Astrocyte (in vitro differentiated cells and primary cell): ENCODE data around the gene PTCH1. TPM values are rescaled to one million over a fixed set of nuclear protein-coding genes. Genes with fewer than 3 reads are reported as not detected.

Source experiments
- DNase-seq: peaks from one replicate; pipeline ENCODE4 v3.0.0-alpha.2; 2010; ENCODE audit warnings: low read depth
- FAIRE-seq: peaks from 2 replicates; lab custom pipeline; 2011; peaks lifted over from hg19 to GRCh38; lab: Jason Lieb, UNC
- H2AFZ ChIP-seq: 2 replicates; pipeline ENCODE4 v1.6.0; 2012; ENCODE audit warnings: low read depth, low read length, inconsistent platforms
- H3K27ac ChIP-seq: 2 replicates; pipeline ENCODE4 v1.5.1; 2011; ENCODE audit warnings: low read depth, low read length, inconsistent platforms
- H3K27me3 ChIP-seq: 2 replicates; pipeline ENCODE4 v1.6.0; 2011; ENCODE audit warnings: low read length, inconsistent platforms; ENCODE audit not compliant: insufficient read depth
- H3K36me3 ChIP-seq: 2 replicates; pipeline ENCODE4 v1.5.1; 2011; ENCODE audit warnings: low read length, inconsistent platforms; ENCODE audit not compliant: insufficient read depth
- H3K4me1 ChIP-seq: 2 replicates; pipeline ENCODE4 v1.5.1; 2011; ENCODE audit warnings: low read length, inconsistent platforms; ENCODE audit not compliant: insufficient read depth
- H3K4me2 ChIP-seq: 2 replicates; pipeline ENCODE4 v1.6.0; 2012; ENCODE audit warnings: low read length, inconsistent platforms
- H3K4me3 ChIP-seq: 2 replicates; pipeline ENCODE4 v1.5.1; 2011; ENCODE audit warnings: low read depth, mild to moderate bottlenecking, low read length, inconsistent platforms; ENCODE audit not compliant: insufficient read depth
- H3K79me2 ChIP-seq: 2 replicates; pipeline ENCODE4 v1.6.0; 2012; ENCODE audit warnings: mild to moderate bottlenecking, low read length, inconsistent platforms; ENCODE audit not compliant: insufficient read depth
- H3K9ac ChIP-seq: 2 replicates; pipeline ENCODE4 v1.6.0; 2012; ENCODE audit warnings: mild to moderate bottlenecking, low read length, inconsistent platforms
- H3K9me3 ChIP-seq: 2 replicates; pipeline ENCODE4 v1.5.1; 2012; ENCODE audit warnings: low read depth, mild to moderate bottlenecking, low read length, inconsistent platforms; ENCODE audit not compliant: insufficient read depth
- H4K20me1 ChIP-seq: 2 replicates; pipeline ENCODE4 v1.6.0; 2012; ENCODE audit warnings: low read length, inconsistent platforms; ENCODE audit not compliant: insufficient read depth
- H3K27ac Mint-ChIP-seq: one replicate; pipeline ENCODE4 v1.8.0; 2021; ENCODE audit warnings: mild to moderate bottlenecking, mixed read lengths; ENCODE audit not compliant: unreplicated experiment
- H3K27me3 Mint-ChIP-seq: one replicate; pipeline ENCODE4 v1.8.0; 2021; ENCODE audit warnings: low read depth, mixed read lengths; ENCODE audit not compliant: unreplicated experiment
- H3K36me3 Mint-ChIP-seq: one replicate; pipeline ENCODE4 v1.8.0; 2021; ENCODE audit warnings: low read depth, mixed read lengths; ENCODE audit not compliant: unreplicated experiment
- H3K4me1 Mint-ChIP-seq: one replicate; pipeline ENCODE4 v1.8.0; 2021; ENCODE audit warnings: low read depth, mixed read lengths; ENCODE audit not compliant: unreplicated experiment
- H3K4me3 Mint-ChIP-seq: one replicate; pipeline ENCODE4 v1.8.0; 2021; ENCODE audit warnings: mild to moderate bottlenecking, moderate library complexity, mixed read lengths; ENCODE audit not compliant: unreplicated experiment
- H3K9me3 Mint-ChIP-seq: one replicate; pipeline ENCODE4 v1.8.0; 2021; ENCODE audit warnings: mild to moderate bottlenecking, mixed read lengths; ENCODE audit not compliant: unreplicated experiment
- EZH2 ChIP-seq: IDR thresholded peaks from 2 replicates; pipeline ENCODE4 v1.6.1; 2012; ENCODE audit warnings: mild to moderate bottlenecking, low read length, inconsistent platforms; ENCODE audit not compliant: insufficient read depth
- total RNA-seq: library from RNA; stranded (reverse); gene quantifications from 2 replicates; pipeline ENCODE4 v1.2.1, GENCODE V29; 2021
- TF ChIP-seq, protein P1 (sequence below): IDR thresholded peaks from 2 replicates; pipeline ENCODE4 v1.5.1; 2011; ENCODE audit warnings: low read depth, mild to moderate bottlenecking, inconsistent platforms, low read length, moderate library complexity; ENCODE audit not compliant: insufficient read depth

PTCH1 gene
- total RNA-seq, 1 donor from 2014 or later: 21.3 TPM

DNA sequence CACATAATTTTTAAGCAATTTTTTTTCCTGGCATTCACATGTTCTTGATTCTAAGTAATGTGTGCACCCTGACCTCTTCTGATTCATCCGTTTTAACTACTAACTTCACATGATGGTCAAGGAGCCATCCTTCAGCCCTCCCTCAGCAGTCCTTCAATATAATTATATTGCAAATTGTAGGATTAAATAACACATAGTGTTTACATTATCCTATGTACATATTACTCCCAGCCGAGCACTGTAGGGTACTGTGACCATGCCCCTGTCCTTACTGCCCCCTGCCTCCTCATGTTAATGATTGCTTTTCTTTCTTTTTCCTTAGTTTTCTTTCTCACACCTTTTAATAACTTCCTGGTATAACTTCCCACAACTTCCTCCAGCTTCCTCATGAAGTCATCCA, 103.0 kb downstream of the PTCH1 start:
- no peak overlapping the region for H3K4me3 ChIP-seq
- H3K9ac ChIP-seq: no peak overlapping the region
- no peaks in the 10 kb centered on the region for H4K20me1 ChIP-seq
- FAIRE-seq: no peak
- H2AFZ ChIP-seq: no peak overlapping the region
- DNase-seq: no peak
- TF ChIP-seq EZH2: no peak
- TF ChIP-seq, protein P1, sequence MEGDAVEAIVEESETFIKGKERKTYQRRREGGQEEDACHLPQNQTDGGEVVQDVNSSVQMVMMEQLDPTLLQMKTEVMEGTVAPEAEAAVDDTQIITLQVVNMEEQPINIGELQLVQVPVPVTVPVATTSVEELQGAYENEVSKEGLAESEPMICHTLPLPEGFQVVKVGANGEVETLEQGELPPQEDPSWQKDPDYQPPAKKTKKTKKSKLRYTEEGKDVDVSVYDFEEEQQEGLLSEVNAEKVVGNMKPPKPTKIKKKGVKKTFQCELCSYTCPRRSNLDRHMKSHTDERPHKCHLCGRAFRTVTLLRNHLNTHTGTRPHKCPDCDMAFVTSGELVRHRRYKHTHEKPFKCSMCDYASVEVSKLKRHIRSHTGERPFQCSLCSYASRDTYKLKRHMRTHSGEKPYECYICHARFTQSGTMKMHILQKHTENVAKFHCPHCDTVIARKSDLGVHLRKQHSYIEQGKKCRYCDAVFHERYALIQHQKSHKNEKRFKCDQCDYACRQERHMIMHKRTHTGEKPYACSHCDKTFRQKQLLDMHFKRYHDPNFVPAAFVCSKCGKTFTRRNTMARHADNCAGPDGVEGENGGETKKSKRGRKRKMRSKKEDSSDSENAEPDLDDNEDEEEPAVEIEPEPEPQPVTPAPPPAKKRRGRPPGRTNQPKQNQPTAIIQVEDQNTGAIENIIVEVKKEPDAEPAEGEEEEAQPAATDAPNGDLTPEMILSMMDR: no peak
- Mint-ChIP-seq H3K4me3 (no peak overlapping the region), H3K4me1 (peaks cover 16% of the 10 kb centered on the region), H3K27ac (no peak overlapping the region), H3K27me3 (no peaks in the 10 kb centered on the region), H3K36me3 (no peaks in the 10 kb centered on the region), H3K9me3 (no peaks in the 10 kb centered on the region)
- H3K4me2 ChIP-seq: no peak overlapping the region
- peaks cover 4% of the 10 kb centered on the region for H3K4me1 ChIP-seq
- no peaks in the 10 kb centered on the region for H3K27me3 ChIP-seq
- no peak overlapping the region for H3K27ac ChIP-seq
- H3K79me2 ChIP-seq: no peaks in the 10 kb centered on the region
- H3K9me3 ChIP-seq: no peaks in the 10 kb centered on the region
- H3K36me3 ChIP-seq: no peaks in the 10 kb centered on the region

DNA sequence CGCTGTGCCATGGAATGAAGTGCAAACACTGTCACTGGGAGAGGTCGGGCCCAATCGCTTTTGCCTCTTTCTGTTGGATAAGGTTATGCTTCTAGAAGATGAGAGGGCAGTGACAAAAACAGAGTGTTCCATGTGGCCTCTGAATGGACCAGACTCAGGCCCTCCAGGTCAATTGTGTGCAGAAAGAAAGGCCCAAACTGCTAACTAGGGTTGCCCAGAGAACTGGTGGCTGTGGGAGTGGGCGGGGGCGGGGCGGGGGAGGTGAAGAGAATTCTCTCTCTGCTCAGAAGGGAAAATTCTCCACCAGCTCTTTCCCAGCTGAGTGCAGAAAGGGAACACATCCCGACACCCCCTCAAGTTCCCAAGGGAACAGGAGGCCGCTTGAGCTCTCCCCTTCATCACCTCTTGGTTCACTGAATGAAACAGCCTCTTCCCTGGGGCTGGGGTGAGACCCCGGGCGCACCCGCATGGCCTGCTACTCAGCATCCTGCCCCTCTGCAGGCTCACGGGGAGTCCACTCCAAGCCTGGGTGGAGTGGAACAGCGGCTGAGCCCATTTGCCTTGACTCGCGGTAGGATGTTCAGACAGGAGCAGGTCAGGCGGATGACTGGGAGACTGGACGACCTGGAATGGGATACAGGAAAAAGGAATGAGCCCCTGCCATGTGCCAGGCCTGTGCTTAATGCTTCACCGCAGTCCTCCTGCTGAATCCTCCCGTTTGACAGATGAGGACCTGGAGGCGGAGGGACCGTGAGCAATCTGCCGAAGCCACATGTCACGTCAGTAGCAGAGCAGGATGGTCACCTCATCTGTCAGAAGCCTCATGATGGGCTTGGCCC, 105.5 kb downstream of the PTCH1 start:
- Histone ChIP-seq H3K27me3 (no peaks in the 10 kb centered on the region), H2AFZ (no peak overlapping the region), H3K36me3 (no peaks in the 10 kb centered on the region), H4K20me1 (no peaks in the 10 kb centered on the region), H3K27ac (no peak overlapping the region), H3K9me3 (no peaks in the 10 kb centered on the region), H3K4me3 (no peak overlapping the region), H3K9ac (no peak overlapping the region), H3K4me2 (no peak overlapping the region), H3K79me2 (no peaks in the 10 kb centered on the region), H3K4me1 (peaks cover 4% of the 10 kb centered on the region)
- no peak for TF ChIP-seq EZH2
- TF ChIP-seq, protein P1: no peak
- Mint-ChIP-seq H3K27ac (no peak overlapping the region), H3K27me3 (no peaks in the 10 kb centered on the region), H3K36me3 (no peaks in the 10 kb centered on the region), H3K4me1 (peaks cover 16% of the 10 kb centered on the region), H3K4me3 (no peak overlapping the region), H3K9me3 (no peaks in the 10 kb centered on the region)
- DNase-seq (no peak), FAIRE-seq (no peak)
